ENCODE measurements around the gene BRWD1. TPM values are rescaled to one million over a fixed set of nuclear protein-coding genes. Genes with fewer than 3 reads are reported as not detected.
A peak's percentile ranks its signal among the peaks of the same experiment; 100 is the strongest.

BRWD1 gene
- total RNA-seq, 2 experiments from 2014 or later: 28.7 to 29.4 TPM

DNA sequence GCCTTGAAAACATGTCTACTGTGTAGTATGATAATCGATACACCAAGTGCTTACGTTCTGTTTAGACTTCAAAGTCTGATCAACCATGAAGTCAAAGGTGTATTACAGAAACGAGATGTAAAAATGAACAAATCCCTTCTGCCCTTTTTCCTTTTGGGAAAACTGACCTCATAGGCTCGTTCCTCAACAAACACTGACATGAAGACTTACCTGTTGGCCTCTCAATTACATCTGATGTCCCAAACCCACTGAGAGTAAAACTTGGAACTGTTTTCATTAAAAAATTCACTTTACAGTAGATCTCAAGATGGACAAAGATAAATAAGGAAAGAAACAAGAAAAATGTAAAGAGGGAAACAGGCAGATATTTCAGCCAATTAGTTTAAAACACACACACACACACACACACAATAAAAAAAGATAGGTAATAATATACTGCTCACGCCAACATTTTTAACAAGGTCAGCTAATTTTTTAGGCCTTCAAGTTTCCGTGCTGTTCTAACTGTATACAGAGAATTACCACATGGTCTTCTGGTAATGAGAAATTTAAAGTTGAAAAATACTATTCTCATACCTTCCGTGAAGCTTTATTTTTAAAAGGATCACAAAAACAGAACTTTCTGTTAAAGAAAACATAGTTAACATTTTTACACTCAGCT is 33.4 kb upstream of the BRWD1 start:
- Mint-ChIP-seq H3K27me3 (peaks cover 2% of the 10 kb centered on the region), H3K27ac (no peak overlapping the region), H3K4me1 (ENCODE audit: low read depth) (peaks cover 33% of the 10 kb centered on the region), H3K4me3 (peak overlapping the region; percentile 62), H3K36me3 (peaks cover 43% of the 10 kb centered on the region), H3K9me3 (no peaks in the 10 kb centered on the region)
- no peak for DNase-seq
- CTCF ChIA-PET: interaction anchor here (0.7 to 2.3 kb wide), 6 partner anchors 9 to 164 kb away, joined by 3 to 14 read pairs (median 3); partner anchors contain the start of genes LCA5L and PSMG1
- intact Hi-C loops (cut with micrococcal nuclease): loop anchor here (10.0 kb wide), 1 partner anchor 1782 kb away; no protein-coding TSS in a partner anchor
- POLR2A ChIA-PET: interaction anchor here (1.1 to 3.7 kb wide), 3 partner anchors 33 to 163 kb away, joined by 3 to 56 read pairs (median 23); partner anchors contain the start of gene BRWD1

DNA sequence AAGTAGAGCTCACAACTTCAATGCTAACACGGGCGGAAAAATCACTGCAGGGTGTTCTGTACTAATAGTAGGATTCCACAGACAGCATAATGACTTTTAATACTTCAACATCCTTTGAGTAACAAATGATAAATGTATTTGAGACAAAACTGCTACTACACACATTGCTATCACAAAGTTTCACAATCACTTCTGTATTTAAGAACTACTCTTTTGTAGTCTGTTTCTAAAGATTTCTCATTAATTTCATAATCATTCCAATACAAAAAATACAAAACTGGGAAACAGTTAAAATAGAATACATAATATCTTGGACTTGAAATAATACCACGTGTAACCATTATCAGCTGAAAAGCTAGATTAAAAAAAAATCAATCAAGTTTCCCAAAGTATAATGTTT is 32.8 kb upstream of the BRWD1 start:
- DNase-seq: no peak
- Mint-ChIP-seq H3K4me3 (peak overlapping the region; percentile 62), H3K36me3 (peaks cover 48% of the 10 kb centered on the region), H3K4me1 (ENCODE audit: low read depth) (peaks cover 33% of the 10 kb centered on the region), H3K9me3 (no peaks in the 10 kb centered on the region), H3K27ac (peak overlapping the region; percentile 23), H3K27me3 (peaks cover 1% of the 10 kb centered on the region)
- ChIA-PET POLR2A (interaction anchor here (1.1 kb wide), 1 partner anchor 162 kb away, joined by 3 read pairs; no protein-coding TSS in a partner anchor), CTCF (interaction anchor here (1.0 to 1.2 kb wide), 2 partner anchors 34 to 44 kb away, joined by 3 read pairs; a partner anchor contains a TSS)
- intact Hi-C loops (cut with micrococcal nuclease): loop anchor here (10.0 kb wide), 1 partner anchor 1781 kb away; no protein-coding TSS in a partner anchor

DNA sequence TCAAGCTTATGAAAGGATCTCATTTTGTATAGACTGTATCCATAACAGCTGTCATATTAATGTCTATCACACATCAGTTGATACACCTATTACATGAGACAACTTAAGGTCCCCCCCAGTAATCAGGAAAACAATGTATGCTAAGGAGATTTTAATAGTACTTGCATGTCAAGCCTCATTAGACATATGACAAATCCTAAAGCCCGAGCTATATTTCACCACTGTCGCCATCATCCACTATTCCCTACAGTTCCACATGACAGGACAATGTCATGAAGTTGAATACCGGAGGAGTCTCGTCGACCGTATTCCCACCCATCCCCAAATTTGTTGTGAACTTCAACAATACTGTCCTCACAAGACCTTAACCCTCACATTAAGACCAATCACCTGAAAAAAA is 32.0 kb upstream of the BRWD1 start:
- Mint-ChIP-seq H3K27ac (peak overlapping the region; percentile 2), H3K4me3 (no peak overlapping the region)

DNA sequence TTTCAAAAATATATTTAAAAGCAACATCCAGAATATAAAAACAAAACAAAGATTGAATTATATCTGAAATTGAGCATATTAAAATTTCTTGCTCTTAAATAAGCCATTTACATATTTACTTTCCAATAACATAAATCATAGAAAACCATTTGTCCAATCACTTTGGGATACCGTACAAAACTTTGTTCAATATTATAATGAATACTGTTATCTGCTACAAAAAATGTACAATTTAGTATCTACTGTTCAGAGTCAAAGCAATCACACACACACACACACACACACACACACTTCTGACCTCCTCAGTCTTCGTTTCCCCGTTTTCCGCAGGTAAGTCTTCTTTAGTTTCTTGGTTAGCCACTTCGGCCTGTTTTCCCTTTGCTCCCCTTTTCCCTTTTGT is 31.4 kb upstream of the BRWD1 start:
- Mint-ChIP-seq H3K27ac (no peak overlapping the region), H3K4me1 (ENCODE audit: low read depth) (peaks cover 29% of the 10 kb centered on the region), H3K27me3 (no peaks in the 10 kb centered on the region), H3K9me3 (no peaks in the 10 kb centered on the region), H3K36me3 (peaks cover 52% of the 10 kb centered on the region), H3K4me3 (no peak overlapping the region)
- POLR2A ChIA-PET: interaction anchor here (1.0 kb wide), 1 partner anchor 14 kb away, joined by 3 read pairs; no protein-coding TSS in a partner anchor
- intact Hi-C loops (cut with micrococcal nuclease): loop anchor here (10.0 kb wide), 1 partner anchor 1780 kb away; no protein-coding TSS in a partner anchor
- DNase-seq: no peak
- CTCF ChIA-PET: no interaction called here

More for the DNA sequence above, 32.0 kb upstream of the BRWD1 start:
- POLR2A ChIA-PET: interaction anchor here (0.6 to 1.0 kb wide), 2 partner anchors 14 to 35 kb away, joined by 3 read pairs; a partner anchor contains a TSS
- Mint-ChIP-seq H3K36me3 (peaks cover 52% of the 10 kb centered on the region), H3K4me1 (ENCODE audit: low read depth) (peaks cover 32% of the 10 kb centered on the region), H3K27me3 (no peaks in the 10 kb centered on the region), H3K9me3 (no peaks in the 10 kb centered on the region)
- intact Hi-C loops (cut with micrococcal nuclease): loop anchor here (10.0 kb wide), 1 partner anchor 1781 kb away; no protein-coding TSS in a partner anchor
- DNase-seq: no peak
- CTCF ChIA-PET: interaction anchor here (1.0 kb wide), 1 partner anchor 35 kb away, joined by 3 read pairs; a partner anchor contains a TSS

DNA sequence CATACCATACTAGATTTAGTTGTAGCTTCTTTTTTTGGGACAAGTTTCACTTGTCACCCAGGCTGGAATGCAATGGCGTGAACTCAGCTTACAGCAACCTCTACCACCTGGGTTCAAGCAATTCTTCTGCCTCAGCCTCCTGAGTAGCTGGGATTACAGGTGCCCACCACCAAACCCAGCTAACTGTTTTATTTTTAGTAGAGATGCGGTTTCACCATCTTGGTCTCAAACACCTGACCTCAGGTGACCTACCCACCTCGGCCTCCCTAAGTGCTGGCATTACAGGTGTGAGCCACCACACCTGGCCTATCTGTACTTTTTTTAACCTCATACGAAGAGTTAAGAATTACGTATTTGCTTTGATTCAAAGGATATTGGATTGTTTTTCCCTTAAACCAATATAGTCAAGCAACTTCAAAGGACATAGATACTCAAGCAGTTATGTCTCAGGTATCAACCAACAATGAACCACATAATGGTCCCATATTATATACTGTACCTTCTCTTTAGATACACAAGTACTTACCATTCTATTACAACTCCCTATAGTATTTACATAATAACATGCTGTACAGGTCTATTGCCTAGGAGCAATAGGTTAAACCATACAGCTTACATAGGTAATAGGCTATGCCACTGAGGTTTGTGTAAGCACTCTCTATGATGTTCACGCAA is 28.0 kb upstream of the BRWD1 start:
- POLR2A ChIA-PET: no interaction called here
- H3K9me3 Mint-ChIP-seq: no peaks in the 10 kb centered on the region
- intact Hi-C loops (cut with micrococcal nuclease): loop anchor here (10.0 kb wide), 1 partner anchor 1777 kb away; no protein-coding TSS in a partner anchor
- CTCF ChIA-PET: no interaction called here
- no peaks in the 10 kb centered on the region for H3K27me3 Mint-ChIP-seq
- no peak overlapping the region for H3K4me3 Mint-ChIP-seq
- peaks cover 18% of the 10 kb centered on the region for H3K4me1 Mint-ChIP-seq (ENCODE audit: low read depth)
- DNase-seq: no peak
- no peak overlapping the region for H3K27ac Mint-ChIP-seq
- peaks cover 39% of the 10 kb centered on the region for H3K36me3 Mint-ChIP-seq

DNA sequence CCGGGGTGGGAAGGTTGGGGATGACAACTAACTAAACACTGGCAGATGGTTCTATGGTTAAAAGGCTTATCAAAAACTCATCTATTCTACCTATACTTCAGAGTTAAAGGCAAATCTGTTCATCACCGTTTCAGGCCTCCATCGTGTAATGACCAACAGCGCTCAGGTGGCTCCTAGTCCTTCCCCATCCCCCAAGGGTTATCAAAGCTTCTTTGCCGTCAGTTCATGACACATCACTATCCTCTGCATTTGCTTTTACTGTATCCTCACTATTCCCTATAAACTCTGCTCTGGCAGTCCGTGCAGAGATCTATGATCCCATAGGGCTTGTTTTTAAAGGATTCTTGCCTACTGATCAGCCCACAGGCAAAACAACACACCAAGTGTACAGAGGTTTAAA is 27.3 kb upstream of the BRWD1 start:
- Mint-ChIP-seq H3K27ac (no peak overlapping the region), H3K4me3 (no peak overlapping the region), H3K27me3 (no peaks in the 10 kb centered on the region), H3K9me3 (no peaks in the 10 kb centered on the region), H3K36me3 (peaks cover 33% of the 10 kb centered on the region), H3K4me1 (ENCODE audit: low read depth) (peaks cover 11% of the 10 kb centered on the region)
- intact Hi-C loops (cut with micrococcal nuclease): loop anchor here (10.0 kb wide), 1 partner anchor 1776 kb away; no protein-coding TSS in a partner anchor
- no peak for DNase-seq
- POLR2A ChIA-PET: no interaction called here
- CTCF ChIA-PET: no interaction called here

DNA sequence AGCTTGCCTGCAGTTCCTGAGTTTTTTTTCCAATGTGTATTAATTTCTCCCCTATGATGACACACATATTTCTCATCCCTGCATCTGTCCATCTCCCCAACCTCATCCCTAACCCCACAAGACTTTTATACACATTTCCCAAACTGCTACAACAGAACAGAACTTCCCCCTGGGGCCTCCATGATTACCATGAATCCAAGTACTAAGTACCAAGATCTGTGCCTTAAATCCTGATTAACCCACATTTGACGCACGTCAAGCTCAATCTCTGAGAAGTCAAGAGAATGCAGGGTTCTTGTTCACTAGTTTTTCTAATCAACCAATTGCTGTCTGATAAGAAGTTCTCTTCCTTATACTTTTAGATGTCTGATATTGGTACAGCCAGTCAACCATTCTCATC is 25.8 kb upstream of the BRWD1 start:
- Mint-ChIP-seq H3K4me3 (no peak overlapping the region), H3K4me1 (ENCODE audit: low read depth) (peaks cover 2% of the 10 kb centered on the region), H3K36me3 (peaks cover 23% of the 10 kb centered on the region), H3K27ac (no peak overlapping the region), H3K27me3 (no peaks in the 10 kb centered on the region), H3K9me3 (no peaks in the 10 kb centered on the region)
- ChIA-PET CTCF (no interaction called here), POLR2A (no interaction called here)
- DNase-seq: no peak
- intact Hi-C loops (cut with micrococcal nuclease): no loop called here

DNA sequence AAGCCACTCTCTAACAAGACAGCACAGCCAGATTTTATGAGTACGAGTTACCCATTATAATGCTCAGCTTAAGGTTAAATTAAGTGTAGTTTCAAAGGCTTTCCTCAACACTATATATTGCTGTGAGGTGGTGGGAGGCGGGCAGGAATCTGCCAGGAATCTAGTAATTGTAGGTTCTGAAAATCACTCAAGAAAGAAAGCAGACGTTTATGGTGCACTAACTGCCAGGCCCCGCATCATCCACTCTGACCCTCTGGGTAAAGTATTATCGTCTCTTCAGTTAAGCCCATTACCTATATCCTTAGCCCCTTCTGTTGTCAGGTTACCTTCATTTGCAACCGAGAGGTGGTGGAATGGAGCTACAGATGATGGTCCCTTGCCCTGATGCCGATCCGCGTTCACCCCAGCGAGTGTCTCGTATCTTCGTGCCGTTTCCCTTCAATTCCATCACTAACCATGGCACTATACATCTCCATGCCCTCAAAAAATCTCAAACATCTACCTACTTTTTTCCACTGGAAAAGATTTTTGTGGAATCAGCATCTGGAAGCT is 23.1 kb upstream of the BRWD1 start:
- POLR2A ChIA-PET: no interaction called here
- H3K4me1 Mint-ChIP-seq (ENCODE audit: low read depth): no peaks in the 10 kb centered on the region
- H3K36me3 Mint-ChIP-seq: peaks cover 7% of the 10 kb centered on the region
- no peaks in the 10 kb centered on the region for H3K9me3 Mint-ChIP-seq
- no peaks in the 10 kb centered on the region for H3K27me3 Mint-ChIP-seq
- H3K27ac Mint-ChIP-seq: no peak overlapping the region
- intact Hi-C loops (cut with micrococcal nuclease): no loop called here
- CTCF ChIA-PET: no interaction called here
- DNase-seq: no peak
- no peak overlapping the region for H3K4me3 Mint-ChIP-seq

DNA sequence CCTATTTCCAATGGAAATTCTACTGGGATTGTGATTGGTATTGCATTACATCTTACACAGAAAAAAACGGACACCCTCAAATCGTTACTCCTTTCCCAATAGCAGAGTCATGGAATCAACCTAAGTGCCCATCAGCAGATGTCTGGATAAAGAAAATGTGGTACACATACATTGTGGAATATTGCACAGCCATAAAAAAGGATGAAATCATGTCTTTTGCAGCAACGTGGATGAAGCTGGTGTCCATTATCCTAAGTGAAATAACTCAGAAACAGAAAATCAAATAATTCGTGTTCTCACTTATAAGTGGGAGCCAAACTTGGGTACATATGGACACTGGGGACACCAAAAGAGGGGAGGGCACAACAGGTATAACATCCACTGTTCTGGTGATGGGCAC is 21.2 kb upstream of the BRWD1 start:
- Mint-ChIP-seq H3K36me3 (no peaks in the 10 kb centered on the region), H3K4me3 (no peak overlapping the region), H3K27ac (no peak overlapping the region), H3K4me1 (ENCODE audit: low read depth) (no peaks in the 10 kb centered on the region), H3K9me3 (no peaks in the 10 kb centered on the region), H3K27me3 (no peaks in the 10 kb centered on the region)
- no peak for DNase-seq
- ChIA-PET CTCF (no interaction called here), POLR2A (no interaction called here)
- intact Hi-C loops (cut with micrococcal nuclease): no loop called here

DNA sequence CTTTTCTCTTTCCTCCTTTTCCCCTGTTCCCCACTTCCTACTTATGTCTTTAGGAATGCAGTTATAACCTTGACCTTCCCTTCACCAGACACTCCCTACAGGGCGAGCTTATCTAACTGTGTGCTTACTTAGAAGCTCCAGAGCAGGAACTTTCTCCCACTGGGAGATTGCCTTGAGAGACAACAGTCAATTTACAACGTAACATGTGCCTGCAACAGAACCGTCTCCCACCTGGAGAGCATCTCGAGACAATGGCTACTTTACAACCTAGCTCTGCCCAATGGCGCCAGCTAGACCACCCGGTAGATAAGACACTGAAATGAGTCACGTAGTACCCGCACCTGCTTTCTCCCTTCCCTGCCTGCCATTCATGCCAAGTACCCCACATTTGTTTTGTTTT is 18.7 kb upstream of the BRWD1 start:
- H3K9me3 Mint-ChIP-seq: no peaks in the 10 kb centered on the region
- intact Hi-C loops (cut with micrococcal nuclease): no loop called here
- no peak for DNase-seq
- no peaks in the 10 kb centered on the region for H3K4me1 Mint-ChIP-seq (ENCODE audit: low read depth)
- H3K4me3 Mint-ChIP-seq: no peak overlapping the region
- H3K36me3 Mint-ChIP-seq: no peaks in the 10 kb centered on the region
- no peaks in the 10 kb centered on the region for H3K27me3 Mint-ChIP-seq
- POLR2A ChIA-PET: no interaction called here
- no peak overlapping the region for H3K27ac Mint-ChIP-seq
- CTCF ChIA-PET: no interaction called here

DNA sequence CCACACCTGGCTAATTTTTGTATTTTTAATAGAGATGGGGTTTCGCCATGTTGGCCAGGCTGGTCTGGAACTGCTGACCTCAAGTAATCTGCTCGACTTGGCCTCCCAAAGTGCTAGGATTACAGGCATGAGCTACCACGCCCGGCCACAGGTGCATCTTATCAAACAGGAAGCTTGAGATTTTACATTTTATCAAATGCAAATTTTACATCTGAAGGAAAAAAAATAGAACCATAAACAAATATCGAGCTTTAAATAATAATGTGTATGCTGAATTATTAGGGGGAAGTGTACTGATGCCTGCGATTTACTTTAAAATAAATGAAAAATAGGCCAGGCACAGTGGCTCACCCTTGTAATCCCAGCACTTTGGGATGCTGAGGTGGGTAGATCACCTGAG is 16.6 kb upstream of the BRWD1 start:
- ChIA-PET CTCF (interaction anchor here (0.9 kb wide), 1 partner anchor 17 kb away, joined by 3 read pairs; the partner anchor contains the start of gene BRWD1), POLR2A (interaction anchor here (0.7 kb wide), 1 partner anchor 111 kb away, joined by 4 read pairs; no protein-coding TSS in a partner anchor)
- Mint-ChIP-seq H3K36me3 (no peaks in the 10 kb centered on the region), H3K9me3 (no peaks in the 10 kb centered on the region), H3K27ac (no peak overlapping the region), H3K4me1 (ENCODE audit: low read depth) (no peaks in the 10 kb centered on the region), H3K27me3 (no peaks in the 10 kb centered on the region), H3K4me3 (no peak overlapping the region)
- no peak for DNase-seq
- intact Hi-C loops (cut with micrococcal nuclease): no loop called here

DNA sequence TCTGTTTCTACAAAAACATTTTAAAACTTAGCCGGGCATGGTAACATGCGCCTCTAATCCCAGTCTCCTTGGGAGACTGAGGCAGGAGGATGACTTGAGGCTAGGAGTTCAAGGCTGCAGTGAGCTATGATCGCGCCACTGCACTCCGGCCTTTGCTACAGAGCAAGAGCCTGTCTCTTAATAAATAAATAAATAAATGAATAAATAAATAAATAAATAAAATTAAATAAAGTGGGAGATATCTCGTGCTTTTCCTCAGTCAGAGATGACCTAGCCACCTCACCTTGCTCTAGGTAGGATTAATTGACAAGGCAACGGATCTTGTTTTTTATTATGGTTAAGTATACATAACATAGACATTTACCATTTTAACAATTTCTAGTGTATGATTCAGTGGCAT is 14.3 kb upstream of the BRWD1 start:
- H3K4me1 Mint-ChIP-seq (ENCODE audit: low read depth): no peaks in the 10 kb centered on the region
- intact Hi-C loops (cut with micrococcal nuclease): no loop called here
- H3K4me3 Mint-ChIP-seq: no peak overlapping the region
- POLR2A ChIA-PET: no interaction called here
- no peaks in the 10 kb centered on the region for H3K9me3 Mint-ChIP-seq
- CTCF ChIA-PET: no interaction called here
- DNase-seq: no peak
- no peak overlapping the region for H3K27ac Mint-ChIP-seq
- H3K27me3 Mint-ChIP-seq: no peaks in the 10 kb centered on the region
- H3K36me3 Mint-ChIP-seq: no peaks in the 10 kb centered on the region

All from activated CD4-positive, alpha-beta memory T cell treated with anti-CD3 and anti-CD28 coated beads for 36 hours (primary cell).